Measurements from ENCODE around the gene NEO1.

NEO1 gene

DNA sequence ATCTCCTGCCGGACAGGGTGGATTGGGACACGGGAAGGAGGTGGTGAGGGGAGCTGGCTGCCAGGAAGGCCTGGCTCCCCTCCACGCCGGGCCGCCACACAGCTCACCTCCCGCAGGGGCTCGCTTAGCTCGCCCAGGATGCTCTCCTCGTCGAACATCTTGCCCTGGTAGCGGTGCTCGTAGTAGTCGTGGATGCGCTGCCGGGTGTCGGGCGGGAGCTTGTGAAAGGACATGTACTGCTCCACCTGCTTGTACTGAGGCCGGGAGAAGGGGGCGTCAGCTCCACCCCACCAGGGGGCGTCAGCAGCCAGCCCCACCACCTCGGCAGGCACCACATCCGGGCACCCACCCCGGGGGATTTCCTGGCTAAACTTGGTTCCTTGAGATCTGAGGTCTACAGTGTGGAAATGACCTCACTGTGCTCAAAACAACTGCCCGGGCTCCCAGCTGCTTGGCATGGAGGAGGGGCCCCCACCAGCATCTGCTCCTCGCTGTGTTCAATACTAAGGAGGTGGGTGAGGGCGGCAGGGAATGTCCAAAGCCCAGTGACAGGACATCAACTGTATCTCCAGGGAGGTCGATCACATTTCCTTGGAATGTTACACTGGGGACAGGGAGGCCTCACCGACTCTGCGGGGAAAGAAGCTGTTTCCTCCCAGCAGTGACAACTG lies 273.1 kb downstream of the NEO1 start:
- DNase-seq (ENCODE audit: low read depth in 2 of 2, low spot score in 1 of 2), result no peak

DNA sequence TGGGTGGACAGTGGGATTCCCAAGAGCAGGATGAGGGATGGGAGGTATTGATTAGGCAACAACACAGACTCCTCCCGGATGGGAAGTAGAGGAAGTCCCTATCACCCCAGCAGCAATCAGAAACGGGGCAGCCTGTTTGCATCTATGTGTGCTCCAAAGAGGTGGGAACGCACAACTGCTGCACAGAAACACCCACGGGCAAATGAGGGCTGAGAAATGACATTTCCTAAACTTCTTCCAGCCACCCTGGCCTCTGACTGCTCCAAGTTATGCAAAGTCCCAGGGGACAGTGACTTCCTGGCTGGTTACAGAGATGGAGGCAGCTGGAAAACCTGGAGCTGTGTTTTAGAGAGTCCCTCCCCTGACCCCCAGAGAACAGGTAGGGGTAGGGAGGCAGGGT lies 273.9 kb downstream of the NEO1 start:
- no peak for DNase-seq (ENCODE audit: low read depth in 2 of 2, low spot score in 1 of 2)

DNA sequence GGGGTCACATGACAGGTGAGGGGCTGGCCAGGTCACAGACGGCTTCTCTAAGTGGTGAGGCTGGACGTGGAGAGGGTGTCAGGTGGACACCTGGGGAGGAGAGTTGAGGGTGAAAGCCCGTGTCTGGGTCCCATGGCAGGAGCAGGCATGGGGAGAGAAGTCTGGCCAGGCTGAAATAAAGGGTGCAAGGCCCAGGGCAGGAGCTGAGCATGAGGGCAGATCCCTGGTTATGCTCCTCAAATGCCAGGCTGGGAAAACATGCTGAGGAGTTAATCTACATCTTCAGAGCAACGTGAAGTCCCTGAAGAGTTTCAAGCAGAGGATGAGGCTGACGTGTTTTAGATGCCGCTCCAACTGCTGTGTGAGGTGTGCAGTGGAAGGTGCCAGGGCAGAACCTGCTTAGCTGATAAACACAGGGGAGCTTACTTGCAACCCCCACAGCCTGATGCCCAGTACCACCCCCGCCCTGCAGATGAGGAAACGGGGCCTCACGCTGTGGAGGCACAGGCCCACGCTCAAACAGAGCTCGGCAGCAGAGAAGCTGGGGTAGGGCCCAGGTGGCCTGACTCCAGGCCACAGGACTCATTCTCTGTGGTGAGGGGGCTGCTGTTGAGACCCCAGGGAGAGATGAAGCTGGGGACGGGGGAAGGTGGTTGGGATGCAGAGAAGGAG lies 276.0 kb downstream of the NEO1 start:
- no peak for DNase-seq (ENCODE audit: low read depth in 2 of 2, low spot score in 1 of 2)

DNA sequence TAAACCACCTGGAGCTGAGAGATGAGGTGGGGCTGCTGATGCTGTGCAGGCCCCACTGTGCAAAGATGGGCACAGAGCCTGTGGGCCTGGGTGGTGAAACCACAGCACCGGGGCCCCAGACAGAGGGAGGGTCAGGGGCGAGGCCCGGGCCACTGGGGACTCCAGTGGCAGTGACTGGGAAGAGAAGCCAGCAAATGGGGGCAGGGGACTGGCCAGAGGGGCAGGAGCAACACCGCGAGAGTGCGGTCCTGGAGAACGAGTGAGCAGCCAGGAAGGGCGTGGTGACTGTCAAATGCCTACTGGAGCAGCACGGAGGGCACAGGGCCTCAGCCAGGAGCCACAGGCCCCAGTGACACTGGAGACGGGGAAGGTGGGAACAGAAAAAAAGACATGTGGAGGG lies 276.7 kb downstream of the NEO1 start:
- DNase-seq (ENCODE audit: low read depth in 2 of 2, low spot score in 1 of 2), result no peak

DNA sequence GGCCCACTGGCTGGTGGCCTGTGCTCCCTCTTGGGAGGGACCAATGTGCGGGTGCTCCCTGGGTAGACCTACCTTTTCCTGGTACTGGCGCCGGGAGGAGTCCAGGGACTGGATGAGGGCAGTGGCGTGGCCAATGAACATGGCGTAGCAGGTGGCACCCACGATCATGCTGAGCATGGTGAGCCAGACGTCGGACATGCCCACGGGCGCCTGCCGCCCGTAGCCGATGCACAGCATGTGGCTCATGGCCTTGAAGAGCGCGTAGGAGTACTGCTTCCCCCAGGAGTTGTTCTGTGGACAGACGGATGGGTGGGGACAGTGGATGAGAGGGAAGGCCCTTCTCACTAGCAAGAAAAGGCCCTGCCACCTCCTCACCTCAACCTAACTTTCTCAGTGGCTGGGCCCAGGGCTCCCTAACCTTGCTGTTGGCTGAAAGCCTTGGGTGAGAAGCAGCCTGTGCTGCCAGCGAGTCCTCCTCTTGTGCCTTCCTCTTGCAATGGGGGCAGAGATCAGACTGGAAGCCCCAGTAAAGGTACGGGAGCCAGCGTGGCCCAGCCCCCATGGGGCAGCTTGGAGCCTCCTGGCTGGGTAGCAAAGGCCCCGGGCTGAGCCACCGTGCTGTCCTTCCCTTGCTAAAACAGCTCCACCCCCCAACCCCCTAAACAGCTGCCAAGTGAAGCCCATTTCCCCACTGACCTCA lies 277.4 kb downstream of the NEO1 start:
- no peak for DNase-seq (ENCODE audit: low read depth in 2 of 2, low spot score in 1 of 2)

DNA sequence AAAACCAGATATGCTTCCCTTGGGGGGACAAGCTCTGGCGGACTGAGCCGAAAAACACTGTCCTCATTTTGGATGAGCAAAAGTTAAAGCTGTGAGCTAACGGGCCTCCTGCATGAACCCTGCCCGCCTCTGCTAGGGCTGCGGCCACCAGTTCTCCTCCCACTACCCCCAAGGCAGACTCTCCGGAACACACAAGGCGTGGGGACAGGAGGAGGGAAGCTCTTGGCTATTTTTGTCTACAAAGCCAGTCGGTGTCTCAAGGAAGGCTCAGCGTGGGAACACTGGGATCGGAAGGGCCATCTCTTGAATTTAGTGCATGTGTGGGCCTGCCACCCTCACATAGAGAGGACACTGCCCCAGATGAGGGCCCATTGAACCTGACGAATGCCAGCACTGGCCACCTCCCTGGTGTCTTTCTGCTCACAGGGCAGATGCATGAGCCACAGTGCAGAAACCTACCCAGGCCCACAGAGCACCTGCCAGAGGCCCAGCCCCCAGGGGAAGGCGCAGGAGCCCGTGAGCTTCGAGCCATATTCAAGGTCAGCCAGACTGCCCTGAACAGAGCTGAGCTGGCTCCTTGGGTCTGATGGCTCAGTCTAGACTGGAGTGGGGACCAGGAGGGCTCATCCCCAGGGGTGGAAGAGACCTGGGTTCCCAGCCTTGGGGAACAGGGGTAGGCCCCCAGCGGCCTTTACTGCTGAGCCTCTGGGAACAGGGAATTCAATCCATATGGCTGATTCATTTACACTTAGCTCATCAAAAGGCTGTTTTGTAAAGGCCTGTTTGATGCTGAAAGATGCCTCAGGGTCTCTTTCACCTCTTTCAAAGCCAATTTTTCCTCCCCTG lies 278.2 kb downstream of the NEO1 start:
- no peak for DNase-seq (ENCODE audit: low read depth in 2 of 2, low spot score in 1 of 2)

DNA sequence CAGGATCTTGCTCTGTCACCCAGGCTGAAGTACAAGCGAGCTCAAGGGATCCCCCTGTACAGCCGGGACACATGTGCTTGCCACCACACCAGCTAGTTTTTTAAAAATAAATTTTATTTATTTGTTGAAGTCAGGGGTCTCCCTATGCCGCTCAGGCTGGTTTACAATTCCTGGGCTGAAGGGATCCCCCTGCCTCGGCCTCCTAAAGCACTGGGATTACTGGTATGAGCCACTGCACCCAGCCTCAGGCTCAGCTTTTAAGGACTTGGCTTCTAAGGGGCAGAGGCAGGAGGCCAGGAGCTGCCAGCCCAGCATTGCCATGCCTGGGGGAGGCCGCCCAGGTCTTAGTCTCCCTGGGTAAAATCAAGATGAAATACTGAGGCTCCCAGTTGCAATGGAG lies 279.2 kb downstream of the NEO1 start:
- DNase-seq (ENCODE audit: low read depth in 2 of 2, low spot score in 1 of 2), result no peak

DNA sequence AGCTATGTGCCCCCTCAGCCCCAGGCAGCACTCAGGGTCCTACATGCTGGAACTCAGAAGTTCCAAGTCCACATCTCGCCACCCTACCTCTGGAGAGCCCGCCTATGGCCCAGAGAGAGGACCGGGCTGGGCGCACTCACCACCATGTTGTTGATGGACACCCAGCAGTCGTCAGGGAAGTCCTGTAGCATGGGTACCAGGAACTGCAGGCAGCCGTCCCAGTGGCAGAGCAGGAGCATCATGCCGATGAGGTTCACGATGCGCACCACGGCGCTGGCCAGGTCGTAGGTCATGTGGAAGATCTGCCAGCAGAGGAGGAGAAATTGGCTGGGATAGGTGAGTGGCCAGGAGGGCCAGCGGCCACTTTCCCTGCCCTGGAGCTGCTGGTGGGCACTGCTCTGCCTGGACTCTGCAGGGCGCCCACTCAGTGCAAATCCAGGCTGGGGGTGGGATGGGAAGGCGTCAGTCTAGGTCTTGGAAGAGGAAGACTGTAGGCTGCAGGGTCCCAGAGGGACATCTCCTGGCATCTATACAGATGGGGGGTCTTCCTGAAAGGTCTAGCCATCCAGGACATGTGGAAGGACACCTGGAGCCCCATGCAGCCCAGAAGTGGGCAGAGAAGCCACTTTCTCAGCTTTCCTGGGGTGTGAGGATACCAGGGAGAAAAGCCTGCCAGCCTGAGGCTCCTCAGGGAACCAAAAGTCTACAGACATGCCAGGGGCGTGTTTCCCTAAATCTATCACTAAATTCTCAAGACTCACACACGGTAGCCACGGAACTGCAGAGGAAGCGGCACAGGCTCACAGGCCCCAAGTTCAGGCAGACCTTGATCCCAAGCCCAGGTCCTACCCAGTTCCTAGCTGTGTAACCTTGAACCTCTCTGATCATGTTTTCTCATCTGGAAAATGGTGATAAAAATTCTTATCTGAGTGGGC lies 280.0 kb downstream of the NEO1 start:
- DNase-seq (ENCODE audit: low read depth in 2 of 2, low spot score in 1 of 2), result no peak

DNA sequence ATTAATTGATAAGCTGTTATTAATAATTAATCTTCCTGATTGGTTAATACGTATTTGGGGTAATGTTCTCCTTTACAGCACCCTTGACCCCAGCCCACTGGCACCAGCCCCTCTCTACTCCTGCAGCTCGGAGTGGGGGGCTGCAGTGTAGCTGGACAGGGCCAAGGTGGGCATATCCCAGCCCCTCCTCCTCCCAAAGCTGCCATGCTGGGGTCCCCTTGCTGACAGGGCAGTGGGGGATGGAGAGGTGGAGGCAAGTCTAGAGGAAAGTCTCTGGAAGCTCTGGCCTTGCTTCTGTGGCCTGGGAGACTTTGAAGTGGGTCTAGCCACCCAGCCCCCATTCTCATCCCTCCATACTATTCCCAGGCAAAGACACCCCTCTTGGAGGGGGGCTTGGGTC lies 280.7 kb downstream of the NEO1 start:
- DNase-seq (ENCODE audit: low read depth in 2 of 2, low spot score in 1 of 2), result no peak

DNA sequence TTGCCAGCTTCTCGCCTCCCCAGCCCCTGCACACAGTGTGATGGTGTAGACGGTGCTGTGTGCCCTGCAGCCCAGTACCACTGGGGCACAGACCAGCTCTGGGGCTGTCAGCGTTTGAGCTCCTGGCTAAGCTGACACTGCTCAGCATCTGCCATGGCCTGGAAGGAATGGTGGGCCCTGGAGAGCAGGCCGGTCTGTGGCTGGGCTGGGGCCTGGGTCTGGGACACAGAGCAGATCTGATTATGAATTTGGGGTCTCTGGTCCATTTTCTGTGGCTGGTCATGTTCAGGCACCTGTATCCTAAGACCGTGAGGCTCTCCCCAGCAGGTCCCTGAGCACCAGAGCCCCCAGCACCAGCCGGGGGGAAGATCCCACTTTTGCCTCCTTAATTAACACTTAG lies 281.8 kb downstream of the NEO1 start:
- DNase-seq (ENCODE audit: low read depth in 2 of 2, low spot score in 1 of 2), result no peak

DNA sequence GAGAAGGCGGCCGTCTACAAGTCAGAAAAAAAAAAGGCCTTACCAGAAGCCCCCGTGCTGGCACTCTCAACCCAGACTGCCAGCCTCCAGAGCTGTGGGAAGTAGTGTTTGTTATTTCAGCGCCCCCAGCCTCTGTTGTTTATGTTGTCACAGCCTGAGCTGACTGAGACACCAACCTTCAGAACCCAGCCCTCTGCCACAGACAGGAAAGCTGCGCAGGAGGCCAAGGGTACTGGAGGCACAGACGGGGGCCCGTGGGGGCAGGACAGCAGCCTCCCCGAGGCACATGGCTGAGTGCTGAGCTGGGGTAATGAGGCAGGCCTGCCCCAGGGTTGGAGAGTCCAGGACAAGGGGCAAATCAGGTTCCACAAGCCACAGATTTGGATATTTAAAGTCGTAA lies 282.8 kb downstream of the NEO1 start:
- DNase-seq (ENCODE audit: low read depth in 2 of 2, low spot score in 1 of 2), result no peak

DNA sequence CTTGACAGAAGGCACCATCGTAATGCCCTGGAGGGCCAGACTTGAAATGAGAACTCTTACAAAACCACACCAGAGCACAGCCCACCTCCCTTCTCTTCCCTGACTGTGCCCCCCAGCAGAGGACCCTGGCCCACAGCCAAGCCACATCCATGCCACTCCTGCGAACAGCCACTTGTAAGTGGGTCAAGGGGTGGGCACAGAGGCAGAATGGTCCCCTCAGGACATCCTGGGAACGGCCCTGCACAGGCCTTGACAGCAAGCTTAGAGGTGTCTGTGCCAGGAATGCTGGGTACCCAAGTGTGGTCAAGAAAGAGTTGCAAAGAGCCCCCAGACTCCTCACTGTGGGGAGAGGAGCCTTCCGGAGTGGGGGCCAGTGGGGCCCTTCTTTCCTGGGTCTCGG lies 283.2 kb downstream of the NEO1 start:
- no peak for DNase-seq (ENCODE audit: low read depth in 2 of 2, low spot score in 1 of 2)

DNA sequence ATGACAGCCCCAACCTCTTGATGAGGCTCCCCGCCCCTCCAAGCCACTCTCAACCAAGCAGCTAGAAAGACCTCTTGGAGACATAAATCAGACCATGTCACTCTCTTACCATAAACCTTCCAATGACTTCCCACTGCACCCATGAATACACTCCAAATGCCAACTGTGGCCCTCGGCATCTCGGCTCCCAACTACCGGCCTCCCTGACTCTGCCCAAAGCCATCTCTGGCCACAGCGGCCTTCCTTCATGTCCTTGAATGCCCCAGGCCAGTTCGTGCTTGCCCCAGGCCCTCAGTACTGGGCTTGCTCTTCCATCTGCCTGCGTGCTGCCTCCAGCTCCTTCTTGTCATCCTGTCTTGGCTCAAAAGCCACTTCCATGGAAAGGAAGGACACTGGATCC lies 284.5 kb downstream of the NEO1 start:
- DNase-seq (ENCODE audit: low read depth in 2 of 2, low spot score in 1 of 2), result no peak

DNA sequence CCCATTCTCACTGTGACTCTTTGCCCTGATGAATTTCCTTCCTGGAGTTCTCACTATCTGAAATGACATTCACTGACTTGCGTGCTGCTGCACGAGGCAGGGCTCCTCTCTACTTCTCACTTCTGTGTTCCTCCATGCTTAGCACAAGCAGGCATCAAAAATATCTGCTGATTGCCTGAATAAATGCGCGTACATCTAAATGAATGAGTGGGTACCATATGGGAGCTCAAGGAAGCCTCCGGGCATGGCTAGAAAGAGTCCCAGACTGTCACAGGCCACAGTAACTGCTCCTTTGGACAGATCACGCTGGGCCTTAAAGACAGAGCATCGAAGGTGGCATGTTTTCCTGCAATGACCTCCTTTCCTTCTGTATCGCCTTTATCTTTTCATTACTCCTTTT lies 284.9 kb downstream of the NEO1 start:
- DNase-seq (ENCODE audit: low read depth in 2 of 2, low spot score in 1 of 2), result no peak

DNA sequence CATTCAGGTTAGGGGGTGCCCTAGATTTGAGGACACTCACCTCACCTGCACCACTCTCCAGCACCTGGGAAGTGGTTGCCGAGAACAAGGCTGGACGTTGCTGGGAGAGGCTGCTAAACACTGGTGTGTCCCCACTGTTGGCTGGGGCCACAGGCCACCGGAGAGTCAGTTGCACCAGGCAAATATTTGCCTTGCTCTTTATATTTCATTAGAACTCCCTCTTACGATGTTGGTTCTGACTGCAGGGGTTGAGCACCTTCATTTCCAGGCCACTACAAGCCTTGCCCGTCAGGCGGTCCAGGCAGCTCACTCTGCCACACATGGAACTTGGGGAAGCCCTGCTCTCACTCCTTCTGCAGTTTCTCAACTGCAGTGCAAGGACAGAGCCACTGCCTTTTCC lies 285.8 kb downstream of the NEO1 start:
- no peak for DNase-seq (ENCODE audit: low read depth in 2 of 2, low spot score in 1 of 2)

DNA sequence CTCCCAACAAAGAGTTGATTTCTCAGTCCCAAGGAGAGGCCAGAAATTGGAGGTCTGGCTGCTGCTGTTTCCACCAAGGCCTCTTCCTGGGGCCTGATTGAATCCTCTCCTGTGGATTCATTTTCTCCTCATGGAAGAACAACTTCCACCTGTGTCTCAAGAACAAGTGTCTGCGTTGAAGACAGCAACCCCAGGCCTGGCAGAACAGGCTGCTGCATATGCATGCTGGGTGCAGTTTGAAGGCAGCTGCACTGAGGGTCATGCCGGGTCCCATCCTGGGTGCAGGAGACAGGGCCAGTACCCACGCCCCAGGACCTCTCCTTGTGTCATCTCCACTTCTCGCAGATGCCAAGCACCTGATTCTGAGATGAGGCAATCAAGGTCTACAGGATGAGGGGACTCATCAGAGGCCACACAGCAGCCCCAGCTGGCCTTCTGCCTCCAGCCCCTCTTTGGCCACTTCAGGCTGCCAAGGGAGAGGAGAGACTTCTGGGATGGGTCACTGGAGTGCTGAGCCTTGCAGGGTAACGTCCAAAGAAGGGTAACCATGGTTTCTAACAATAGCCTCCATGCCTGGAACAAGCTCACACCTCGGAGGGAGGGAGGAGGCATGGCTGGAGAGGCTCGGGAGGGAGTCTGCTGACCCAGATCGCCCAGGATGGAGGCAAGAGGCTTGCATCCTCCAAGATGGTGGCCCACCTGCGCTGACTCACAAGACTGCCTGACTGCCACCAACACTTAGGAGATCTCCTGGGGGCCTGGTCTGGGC lies 286.5 kb downstream of the NEO1 start:
- DNase-seq (ENCODE audit: low read depth in 2 of 2, low spot score in 1 of 2), result no peak

DNA sequence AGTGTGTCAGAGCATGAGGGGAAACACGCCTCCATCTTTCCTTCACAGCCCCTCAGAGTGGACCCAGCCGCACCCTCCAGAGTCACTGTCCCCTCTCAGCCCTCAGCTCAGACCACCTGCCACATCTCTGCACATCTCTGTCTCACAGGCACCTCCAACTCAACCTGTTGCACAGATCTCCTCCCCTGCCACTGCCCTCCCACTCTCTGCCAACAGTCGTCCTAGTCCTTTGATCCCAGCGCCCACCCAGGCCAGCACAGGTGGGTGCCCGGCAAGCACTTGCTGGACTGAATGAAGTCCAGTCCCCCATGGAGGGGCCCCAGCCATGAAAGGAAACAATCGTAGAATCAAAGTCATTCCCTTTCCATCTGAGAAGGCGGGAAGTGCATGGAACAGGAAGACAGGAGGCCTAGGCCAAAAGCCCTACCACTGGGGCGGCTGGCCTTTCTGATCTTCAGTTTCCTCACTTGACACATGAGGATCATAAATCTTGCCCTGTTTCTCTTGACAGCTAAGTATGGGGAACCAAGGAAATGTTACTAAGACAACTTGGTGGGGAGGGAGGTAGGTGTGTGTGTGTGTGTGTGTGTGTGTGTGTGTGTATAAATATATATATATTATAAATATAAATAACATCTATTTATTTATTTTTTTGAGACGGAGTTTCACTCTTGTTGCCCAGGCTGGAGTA lies 288.4 kb downstream of the NEO1 start:
- no peak for DNase-seq (ENCODE audit: low read depth in 2 of 2, low spot score in 1 of 2)

DNA sequence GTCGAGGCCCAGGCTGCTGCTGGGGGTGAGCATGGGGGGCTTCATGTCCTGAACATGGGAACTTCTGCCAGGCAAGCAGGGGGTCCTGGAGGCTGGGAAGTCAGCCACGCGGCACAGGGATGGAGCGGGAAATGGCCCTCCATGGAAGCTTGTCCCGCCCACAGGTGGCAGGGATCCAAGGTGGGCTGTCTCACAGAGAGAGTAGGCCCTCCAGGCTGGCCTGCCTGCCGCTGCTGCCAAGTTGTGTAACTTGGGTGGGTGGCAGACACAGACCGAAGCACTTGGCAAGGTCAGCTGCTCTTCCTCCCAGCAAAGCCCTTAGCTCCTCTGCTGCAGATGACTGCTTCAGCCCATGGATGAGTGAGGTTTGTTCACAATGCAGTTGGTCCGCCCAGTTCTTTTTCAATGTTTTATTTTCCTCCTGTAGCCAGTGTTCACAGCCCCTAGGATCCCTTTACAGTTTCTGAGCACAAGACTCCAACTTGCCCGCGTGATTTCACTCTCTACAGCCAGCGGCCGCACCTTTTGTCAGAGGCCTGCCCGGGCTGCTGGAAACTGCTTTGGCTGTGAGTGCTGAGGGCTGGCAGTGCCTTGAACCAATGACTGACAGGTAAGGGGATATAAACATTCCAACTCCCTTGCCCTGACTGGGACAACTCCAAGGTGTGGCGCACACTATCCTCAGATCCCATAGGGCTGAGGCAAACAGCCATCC lies 289.8 kb downstream of the NEO1 start:
- no peak for DNase-seq (ENCODE audit: low read depth in 2 of 2, low spot score in 1 of 2)

DNA sequence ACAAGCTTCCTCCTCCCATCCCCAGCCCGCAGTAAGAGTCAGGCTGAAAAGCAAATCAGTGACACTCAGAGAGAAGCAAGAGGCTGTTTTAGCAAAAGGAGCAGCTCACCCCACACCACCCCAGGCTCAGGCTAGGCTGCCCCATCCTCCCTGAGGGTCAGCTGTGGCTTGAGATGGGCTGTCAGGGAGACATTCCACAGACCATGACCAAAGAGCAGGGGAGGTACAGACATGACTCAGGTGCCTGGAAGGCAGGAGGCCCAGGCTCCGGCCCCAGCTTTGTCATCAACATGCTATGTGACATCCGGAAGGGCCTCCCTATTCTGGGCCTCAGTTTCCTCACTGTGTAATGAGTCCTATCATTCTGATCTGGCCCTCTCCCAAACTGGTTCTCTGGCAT lies 291.8 kb downstream of the NEO1 start:
- DNase-seq (ENCODE audit: low read depth in 2 of 2, low spot score in 1 of 2), result no peak
